ENCODE results near the gene RAB26.
A peak's percentile ranks its signal among the peaks of the same experiment; 100 is the strongest.
"Not testable (repeated sequence)": the region's sequence is repeated elsewhere in the genome, so short reads cannot be mapped to it uniquely, and the experiment has no call there.

RAB26 gene

DNA sequence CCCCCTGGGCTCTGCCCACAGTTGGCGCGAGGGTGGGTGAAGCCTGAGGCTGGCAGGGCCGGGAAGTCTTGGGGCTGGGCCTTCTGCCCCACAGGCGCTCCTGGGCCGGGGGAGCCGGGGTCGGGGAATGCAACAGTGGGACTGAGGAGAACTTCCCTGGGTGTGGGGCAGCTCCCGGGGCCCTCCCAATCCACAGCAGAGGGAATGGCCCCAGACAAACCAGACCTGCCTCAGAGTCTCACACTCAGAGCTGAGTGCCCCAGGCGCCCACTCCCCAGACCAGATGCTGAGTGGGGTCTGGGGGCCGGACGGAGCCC is 24.1 kb upstream of the RAB26 start:
- H3K4me2 ChIP-seq (ENCODE audit: low read length); H3K79me2 ChIP-seq (ENCODE audit: insufficient read depth, low read length); H3K9me3 ChIP-seq (ENCODE audit: low read length); H3F3A ChIP-seq (ENCODE audit: insufficient read depth, low read length); H3K4me3 ChIP-seq (ENCODE audit: low read depth, low read length, poor library complexity, severe bottlenecking); H3K9ac ChIP-seq (ENCODE audit: low read length); H3K27ac ChIP-seq (ENCODE audit: low read depth, low read length, poor library complexity, severe bottlenecking); H4K20me1 ChIP-seq (ENCODE audit: insufficient read depth, low read length); H3K27me3 ChIP-seq (ENCODE audit: insufficient read depth, low read length); H3K9me2 ChIP-seq (ENCODE audit: low read depth, low read length); H2AFZ ChIP-seq (ENCODE audit: low read length); H3K36me3 ChIP-seq (ENCODE audit: insufficient read depth, low read length): not testable (repeated sequence)
- H3K4me1 ChIP-seq (ENCODE audit: insufficient read depth, low read length, severe bottlenecking) = peaks cover 10% of the 10 kb centered on the region

DNA sequence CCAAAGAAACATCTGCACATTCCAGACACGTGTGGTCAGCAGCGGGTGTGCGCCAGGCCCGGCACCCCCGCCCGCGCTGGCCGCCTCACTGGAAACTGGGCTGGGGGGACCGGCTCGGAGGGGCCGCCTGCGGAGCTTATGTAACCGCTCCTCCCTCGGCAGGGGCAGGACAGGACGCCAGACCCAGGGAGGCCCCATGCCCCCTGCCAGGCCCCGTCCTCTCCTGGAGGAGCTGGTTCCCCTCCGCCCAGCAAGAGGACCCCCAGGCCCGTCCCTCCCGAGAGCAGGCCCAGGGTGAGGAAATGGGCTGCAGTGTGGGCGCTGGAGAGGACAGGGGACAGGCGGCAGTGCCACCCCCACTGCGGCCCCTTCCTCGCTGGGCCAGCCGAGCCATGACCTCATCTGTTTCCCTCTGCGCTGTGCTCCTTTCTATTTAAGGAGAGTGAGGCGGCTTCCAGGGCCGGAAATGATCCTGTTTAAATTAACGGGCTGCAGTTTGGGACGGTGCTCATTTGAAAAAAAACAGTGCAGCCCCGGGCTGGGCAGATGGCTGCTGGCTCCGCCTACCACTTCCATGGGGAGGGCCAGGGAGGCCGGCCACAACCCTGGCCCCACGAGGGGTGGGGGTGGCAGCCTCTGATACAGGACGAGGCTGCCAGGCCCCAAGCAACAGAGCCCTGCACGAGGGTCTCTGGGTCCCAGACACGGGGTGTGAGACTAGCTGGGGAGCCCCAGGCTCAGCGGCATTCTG is 23.6 kb upstream of the RAB26 start:
- H3K27ac ChIP-seq (ENCODE audit: low read depth, low read length, poor library complexity, severe bottlenecking) = not testable (repeated sequence)

GRCh38 chr16:2125609-2126008 is 22.8 kb upstream of the RAB26 start:
- H4K20me1 ChIP-seq (ENCODE audit: insufficient read depth, low read length); H3K79me2 ChIP-seq (ENCODE audit: insufficient read depth, low read length); H3K4me2 ChIP-seq (ENCODE audit: low read length); H3K4me3 ChIP-seq (ENCODE audit: low read depth, low read length, poor library complexity, severe bottlenecking); H3K9me3 ChIP-seq (ENCODE audit: low read length); H3F3A ChIP-seq (ENCODE audit: insufficient read depth, low read length); H3K9ac ChIP-seq (ENCODE audit: low read length); H3K36me3 ChIP-seq (ENCODE audit: insufficient read depth, low read length); H2AFZ ChIP-seq (ENCODE audit: low read length); H3K9me2 ChIP-seq (ENCODE audit: low read depth, low read length); H3K27me3 ChIP-seq (ENCODE audit: insufficient read depth, low read length); H3K27ac ChIP-seq (ENCODE audit: low read depth, low read length, poor library complexity, severe bottlenecking): not testable (repeated sequence)
- H3K4me1 ChIP-seq (ENCODE audit: insufficient read depth, low read length, severe bottlenecking) = peaks cover 10% of the 10 kb centered on the region

More for the DNA sequence above, 23.6 kb upstream of the RAB26 start:
- not testable (repeated sequence) for H3F3A ChIP-seq (ENCODE audit: insufficient read depth, low read length); H3K36me3 ChIP-seq (ENCODE audit: insufficient read depth, low read length); H3K27me3 ChIP-seq (ENCODE audit: insufficient read depth, low read length); H3K9ac ChIP-seq (ENCODE audit: low read length); H3K9me2 ChIP-seq (ENCODE audit: low read depth, low read length); H3K79me2 ChIP-seq (ENCODE audit: insufficient read depth, low read length); H3K4me2 ChIP-seq (ENCODE audit: low read length); H2AFZ ChIP-seq (ENCODE audit: low read length); H3K4me3 ChIP-seq (ENCODE audit: low read depth, low read length, poor library complexity, severe bottlenecking); H3K9me3 ChIP-seq (ENCODE audit: low read length); H4K20me1 ChIP-seq (ENCODE audit: insufficient read depth, low read length)
- peaks cover 10% of the 10 kb centered on the region for H3K4me1 ChIP-seq (ENCODE audit: insufficient read depth, low read length, severe bottlenecking)

- H3K9me2 ChIP-seq (ENCODE audit: low read depth, low read length); H4K20me1 ChIP-seq (ENCODE audit: insufficient read depth, low read length); H3F3A ChIP-seq (ENCODE audit: insufficient read depth, low read length); H3K9me3 ChIP-seq (ENCODE audit: low read length); H3K4me2 ChIP-seq (ENCODE audit: low read length); H2AFZ ChIP-seq (ENCODE audit: low read length); H3K79me2 ChIP-seq (ENCODE audit: insufficient read depth, low read length); H3K4me3 ChIP-seq (ENCODE audit: low read depth, low read length, poor library complexity, severe bottlenecking); H3K27me3 ChIP-seq (ENCODE audit: insufficient read depth, low read length); H3K27ac ChIP-seq (ENCODE audit: low read depth, low read length, poor library complexity, severe bottlenecking); H3K36me3 ChIP-seq (ENCODE audit: insufficient read depth, low read length); H3K9ac ChIP-seq (ENCODE audit: low read length): not testable (repeated sequence)
- H3K4me1 ChIP-seq (ENCODE audit: insufficient read depth, low read length, severe bottlenecking) = peaks cover 10% of the 10 kb centered on the region
Observed at GRCh38 chr16:2126161-2126743, 22.2 kb upstream of the RAB26 start.

DNA sequence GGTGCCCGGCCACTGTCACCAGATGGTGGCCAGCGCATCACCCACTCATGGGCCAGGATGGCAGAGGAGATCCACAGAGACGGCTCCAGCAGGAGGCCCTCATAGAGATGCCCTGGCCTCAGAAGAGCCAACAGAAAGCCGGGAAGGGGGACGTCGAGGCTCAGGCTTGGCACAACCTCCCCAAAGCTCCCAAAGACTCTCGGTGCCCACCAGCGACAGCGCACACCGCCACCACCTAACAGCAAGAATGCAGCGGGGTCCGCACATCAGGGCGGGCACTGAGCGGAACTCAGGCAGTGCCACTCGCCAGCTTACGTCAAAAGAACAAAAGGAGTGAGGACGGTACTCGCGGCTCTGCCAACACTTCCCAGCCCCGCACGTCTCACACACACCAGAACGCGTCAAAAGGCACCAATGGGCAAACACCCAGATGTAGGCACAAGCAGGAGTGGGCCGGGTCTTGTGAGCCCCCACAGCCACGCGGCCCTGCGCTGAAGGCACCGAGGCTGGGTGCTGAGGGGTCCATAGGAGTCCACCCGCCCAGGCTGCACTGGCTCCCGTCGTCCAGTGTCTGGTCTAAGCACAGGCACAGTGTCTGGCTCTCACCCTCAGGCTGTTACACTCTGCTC is 21.4 kb upstream of the RAB26 start:
- not testable (repeated sequence) for H3K27me3 ChIP-seq (ENCODE audit: insufficient read depth, low read length); H3K27ac ChIP-seq (ENCODE audit: low read depth, low read length, poor library complexity, severe bottlenecking); H3K79me2 ChIP-seq (ENCODE audit: insufficient read depth, low read length); H3K9me2 ChIP-seq (ENCODE audit: low read depth, low read length); H3K4me2 ChIP-seq (ENCODE audit: low read length); H4K20me1 ChIP-seq (ENCODE audit: insufficient read depth, low read length); H3K9ac ChIP-seq (ENCODE audit: low read length); H3K36me3 ChIP-seq (ENCODE audit: insufficient read depth, low read length); H3K4me3 ChIP-seq (ENCODE audit: low read depth, low read length, poor library complexity, severe bottlenecking); H2AFZ ChIP-seq (ENCODE audit: low read length); H3F3A ChIP-seq (ENCODE audit: insufficient read depth, low read length); H3K9me3 ChIP-seq (ENCODE audit: low read length)
- H3K4me1 ChIP-seq (ENCODE audit: insufficient read depth, low read length, severe bottlenecking) = peaks cover 10% of the 10 kb centered on the region

- not testable (repeated sequence) for H3K4me2 ChIP-seq (ENCODE audit: low read length); H3K9ac ChIP-seq (ENCODE audit: low read length); H2AFZ ChIP-seq (ENCODE audit: low read length); H3K36me3 ChIP-seq (ENCODE audit: insufficient read depth, low read length); H4K20me1 ChIP-seq (ENCODE audit: insufficient read depth, low read length); H3K27ac ChIP-seq (ENCODE audit: low read depth, low read length, poor library complexity, severe bottlenecking); H3K9me3 ChIP-seq (ENCODE audit: low read length); H3K79me2 ChIP-seq (ENCODE audit: insufficient read depth, low read length); H3K27me3 ChIP-seq (ENCODE audit: insufficient read depth, low read length); H3K4me3 ChIP-seq (ENCODE audit: low read depth, low read length, poor library complexity, severe bottlenecking); H3K9me2 ChIP-seq (ENCODE audit: low read depth, low read length); H3F3A ChIP-seq (ENCODE audit: insufficient read depth, low read length)
- peaks cover 10% of the 10 kb centered on the region for H3K4me1 ChIP-seq (ENCODE audit: insufficient read depth, low read length, severe bottlenecking)
Observed at GRCh38 chr16:2127630-2128280, 20.7 kb upstream of the RAB26 start.

GRCh38 chr16:2129251-2129650 is 19.2 kb upstream of the RAB26 start:
- H3K4me2 ChIP-seq (ENCODE audit: low read length) = not testable (repeated sequence)

More at GRCh38 chr16:2129251-2129650, 19.2 kb upstream of the RAB26 start:
- not testable (repeated sequence) for H2AFZ ChIP-seq (ENCODE audit: low read length); H4K20me1 ChIP-seq (ENCODE audit: insufficient read depth, low read length); H3K36me3 ChIP-seq (ENCODE audit: insufficient read depth, low read length); H3K9me3 ChIP-seq (ENCODE audit: low read length); H3K27me3 ChIP-seq (ENCODE audit: insufficient read depth, low read length); H3F3A ChIP-seq (ENCODE audit: insufficient read depth, low read length); H3K9ac ChIP-seq (ENCODE audit: low read length); H3K9me2 ChIP-seq (ENCODE audit: low read depth, low read length); H3K4me3 ChIP-seq (ENCODE audit: low read depth, low read length, poor library complexity, severe bottlenecking); H3K79me2 ChIP-seq (ENCODE audit: insufficient read depth, low read length)
- H3K27ac ChIP-seq (ENCODE audit: low read depth, low read length, poor library complexity, severe bottlenecking) = peak overlapping the region; percentile 82
- peaks cover 10% of the 10 kb centered on the region for H3K4me1 ChIP-seq (ENCODE audit: insufficient read depth, low read length, severe bottlenecking)

All from OCI-LY1 (cell line).